ENCODE data around the gene SLC35F1.

Gene SLC35F1

DNA sequence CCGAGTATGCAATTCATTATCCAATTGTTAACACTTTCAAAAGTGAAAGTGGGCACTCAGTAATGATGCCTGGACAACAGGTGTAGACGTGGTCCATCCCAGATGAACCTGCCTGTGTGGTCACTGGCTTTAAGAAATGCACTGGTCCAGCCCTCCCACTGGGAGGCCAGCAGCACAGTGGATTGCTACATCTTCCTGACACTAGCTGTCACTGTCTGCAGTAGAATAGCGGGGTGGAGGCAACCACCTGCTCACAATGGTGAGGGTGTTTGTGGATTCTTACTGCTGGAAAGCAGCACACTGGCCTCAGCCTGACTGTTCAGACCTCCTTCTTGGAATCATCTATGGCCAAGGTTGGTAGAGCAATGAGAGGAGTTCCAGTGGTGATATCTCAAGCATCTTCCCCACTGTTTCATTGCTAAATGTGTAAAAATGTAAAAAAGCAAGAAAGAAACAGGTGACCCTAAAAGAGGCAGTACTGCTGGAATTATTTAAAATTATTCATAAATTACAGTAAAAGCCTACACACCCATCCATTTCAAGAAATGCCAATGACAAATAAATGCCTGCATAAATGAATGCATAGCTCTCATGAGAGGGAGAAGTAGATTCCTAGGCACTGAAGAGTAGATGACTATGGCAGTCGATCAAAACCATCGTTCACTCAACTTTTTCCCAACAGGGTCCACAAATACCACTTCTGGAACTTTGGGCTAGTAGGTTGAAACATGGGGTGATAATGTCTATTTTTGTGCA is 413.0 kb downstream of the SLC35F1 start:
- no peak for DNase-seq

GRCh38 chr6:118320652-118321051 is 413.6 kb downstream of the SLC35F1 start:
- no peak for DNase-seq

GRCh38 chr6:118324116-118324515 is 417.1 kb downstream of the SLC35F1 start:
- no peak for DNase-seq

DNA sequence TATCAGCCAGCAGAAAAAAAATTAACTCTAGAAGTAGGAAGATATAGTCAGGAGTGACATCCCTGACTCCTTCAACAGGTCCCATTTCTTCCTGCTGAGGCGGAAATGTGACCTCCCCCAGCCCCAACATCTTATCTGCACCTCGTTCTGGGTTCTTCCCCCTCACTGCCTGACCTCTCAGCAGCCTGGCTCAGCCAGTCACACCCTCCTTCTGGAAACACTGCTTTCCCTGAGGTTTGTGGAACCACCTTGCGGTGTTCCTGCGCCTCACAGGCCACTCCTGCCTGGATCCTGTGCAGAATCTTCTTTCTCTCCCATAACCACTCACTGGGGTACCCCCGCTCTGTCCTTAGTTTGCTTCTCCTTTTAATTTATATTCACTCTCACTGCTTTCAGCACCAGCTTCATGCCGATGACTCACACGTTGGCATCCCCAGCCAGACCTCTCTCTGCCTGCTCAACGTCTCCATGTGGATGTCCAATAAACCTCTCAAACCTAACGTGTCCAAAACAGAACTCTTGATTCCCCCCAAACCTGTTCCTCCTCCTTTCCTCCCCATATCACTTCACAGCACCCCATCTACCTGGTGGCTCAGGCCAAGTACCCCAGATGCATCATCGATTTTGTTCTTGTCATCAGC is 418.3 kb downstream of the SLC35F1 start:
- DNase-seq: no peak

DNA sequence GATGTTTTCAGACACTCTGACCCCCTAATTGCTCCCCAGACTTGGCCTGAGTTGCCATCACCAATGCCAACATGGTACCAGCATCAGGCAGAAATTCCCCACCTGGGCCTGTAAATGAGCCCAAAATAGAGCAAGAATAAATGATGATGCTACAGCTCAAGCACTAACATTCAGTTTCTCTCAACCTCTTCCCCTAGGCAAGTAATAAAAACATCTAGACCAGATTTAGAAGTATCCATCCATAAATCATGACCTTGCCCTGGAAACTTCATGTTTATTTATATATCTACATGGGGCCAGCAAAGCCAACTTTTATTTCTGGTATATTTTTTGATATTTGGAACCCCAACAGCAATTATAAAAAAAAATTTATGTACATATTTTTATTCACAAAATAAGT is 419.6 kb downstream of the SLC35F1 start:
- DNase-seq: no peak

- no peak for DNase-seq
Observed at GRCh38 chr6:118327237-118327636, 420.2 kb downstream of the SLC35F1 start.

DNA sequence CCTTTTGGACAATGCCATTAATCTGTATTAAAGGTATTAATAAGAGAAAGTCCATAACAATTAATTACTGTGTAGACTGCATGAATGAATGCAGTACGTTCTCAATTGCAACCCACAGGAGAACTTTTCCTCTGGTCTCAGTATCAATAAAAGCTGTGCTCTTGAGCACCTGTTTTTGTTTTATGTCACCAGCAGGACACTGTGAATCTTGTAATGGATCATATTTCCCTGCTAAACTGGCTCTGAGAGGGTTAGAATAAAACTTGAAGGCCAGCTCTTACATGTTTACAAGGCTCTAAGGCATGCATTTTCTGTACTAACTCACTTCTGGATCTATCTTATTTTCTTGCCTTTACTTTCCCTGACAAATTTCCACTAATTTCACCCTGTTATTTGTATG is 426.7 kb downstream of the SLC35F1 start:
- DNase-seq: no peak

GRCh38 chr6:118334634-118335033 is 427.6 kb downstream of the SLC35F1 start:
- DNase-seq: no peak

DNA sequence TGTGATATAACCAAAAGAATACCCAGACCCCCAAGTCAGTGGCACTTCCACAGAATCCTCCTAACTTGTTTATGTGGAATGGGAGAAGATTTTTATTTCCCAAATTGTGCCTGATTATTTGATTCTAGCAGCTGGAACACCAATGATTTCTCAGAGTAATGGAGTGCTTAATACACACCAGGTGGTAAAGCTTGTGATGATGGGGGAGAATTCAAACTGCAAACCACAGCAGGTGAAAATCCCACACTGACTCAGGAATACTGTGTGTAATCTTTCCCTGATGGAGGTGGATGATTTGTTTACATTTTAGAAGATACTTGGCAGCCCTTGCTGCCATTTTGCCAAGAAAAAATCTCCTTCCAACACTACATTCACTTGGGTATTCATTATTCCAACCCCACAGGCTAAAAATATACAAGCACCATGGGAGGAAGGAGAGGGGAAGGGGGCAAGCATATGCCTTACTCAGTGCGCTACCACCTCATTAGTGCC is 428.3 kb downstream of the SLC35F1 start:
- no peak for DNase-seq

DNA sequence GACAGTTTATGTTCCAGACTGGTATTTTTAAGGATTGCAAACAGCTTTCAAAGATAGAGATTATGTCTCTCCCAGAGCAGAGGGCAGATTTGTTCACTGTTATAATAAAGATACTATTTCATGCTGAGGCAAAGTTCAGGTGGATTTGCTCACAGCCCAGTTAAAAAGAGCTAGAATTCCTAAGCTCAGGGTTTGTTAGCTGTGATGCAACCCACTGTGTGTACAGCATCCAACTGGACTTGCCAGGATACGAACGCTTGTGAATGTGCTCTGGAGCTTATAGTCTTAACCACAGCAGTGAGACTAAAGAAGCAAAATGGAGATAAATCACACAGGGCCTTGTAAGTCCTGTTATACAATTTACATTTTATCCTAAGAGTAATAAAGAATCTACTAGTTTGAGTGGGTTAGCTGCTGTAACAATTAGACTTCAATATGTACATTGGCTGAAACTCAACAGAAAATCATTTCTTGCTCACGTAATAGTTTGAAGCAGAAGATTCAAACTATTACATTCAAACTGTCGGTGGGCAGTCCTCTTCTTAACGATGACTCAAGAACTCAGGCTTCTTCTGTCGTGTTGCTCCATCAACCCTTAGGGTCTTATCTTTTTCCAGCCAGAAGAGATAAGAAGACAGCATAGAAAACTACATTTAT is 437.1 kb downstream of the SLC35F1 start:
- no peak for DNase-seq

DNA sequence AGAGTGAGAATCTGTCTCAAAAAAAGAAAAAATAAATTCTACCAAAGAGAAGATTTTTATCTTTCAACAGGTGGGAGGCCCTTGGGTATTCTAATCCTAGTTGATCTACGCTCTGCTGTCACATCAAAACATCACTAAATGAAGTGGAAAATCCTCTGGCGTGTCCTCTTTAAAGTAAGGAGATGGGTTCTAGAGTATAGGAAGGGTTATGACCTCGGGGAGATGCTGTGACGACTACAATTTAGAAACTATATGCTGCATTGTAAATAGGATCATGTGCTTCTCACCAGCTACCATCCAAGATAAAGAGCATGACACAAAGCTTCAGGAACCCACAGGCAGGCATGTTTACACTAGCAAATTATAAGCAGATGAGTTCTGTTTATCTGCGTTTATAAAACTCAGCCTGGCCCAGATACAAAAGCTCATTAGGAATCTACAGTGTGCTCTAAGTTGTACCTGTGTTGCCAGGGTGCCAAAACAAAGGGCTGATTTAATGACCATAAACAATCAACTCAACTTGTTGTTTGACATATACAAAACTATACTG is 443.9 kb downstream of the SLC35F1 start:
- no peak for DNase-seq

- no peak for DNase-seq
Observed at GRCh38 chr6:118353564-118353963, 446.5 kb downstream of the SLC35F1 start.

- DNase-seq: no peak
Observed at GRCh38 chr6:118354641-118355040, 447.6 kb downstream of the SLC35F1 start.

- no peak for DNase-seq
Observed at GRCh38 chr6:118356054-118356453, 449.0 kb downstream of the SLC35F1 start.

DNA sequence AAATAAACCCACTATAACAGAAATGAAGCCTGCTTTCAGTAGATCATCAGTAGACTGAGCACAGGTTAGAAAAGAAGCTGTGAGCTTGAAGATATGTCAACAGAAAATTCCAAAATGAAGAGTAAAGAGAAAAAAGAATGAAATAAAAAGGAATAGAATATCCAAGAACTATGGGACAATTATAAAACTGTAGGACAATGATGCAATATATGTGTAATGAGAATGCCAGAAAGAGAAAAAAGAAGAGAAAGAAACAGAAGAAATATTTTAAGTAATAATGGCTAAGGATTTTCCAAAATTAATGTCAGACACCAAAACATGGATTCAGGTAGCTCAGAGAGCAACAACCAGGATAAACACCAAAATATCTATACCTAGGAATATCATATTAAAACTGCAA is 449.6 kb downstream of the SLC35F1 start:
- DNase-seq: no peak

Measured in AML-193 (cell line).